Ishikawa (cell line): ENCODE data around the gene REC114.

Source experiments
- CEBPB ChIP-seq: IDR thresholded peaks from 2 replicates; pipeline ENCODE4 v1.6.1; 2012
- CREB1 ChIP-seq: IDR thresholded peaks from 2 replicates; pipeline ENCODE4 v1.6.1; 2012; ENCODE audit warnings: low read depth
- EP300 ChIP-seq: IDR thresholded peaks from 2 replicates; pipeline ENCODE4 v1.6.1; 2012; ENCODE audit warnings: borderline replicate concordance
- NFIC ChIP-seq: IDR thresholded peaks from 2 replicates; pipeline ENCODE4 v1.6.1; 2012
- RAD21 ChIP-seq: IDR thresholded peaks from 2 replicates; pipeline ENCODE4 v1.6.1; 2012; ENCODE audit warnings: low read depth
- TAF1 ChIP-seq: IDR thresholded peaks from 2 replicates; pipeline ENCODE4 v1.6.1; 2012; ENCODE audit warnings: low read depth, mild to moderate bottlenecking
- YY1 ChIP-seq: IDR thresholded peaks from 2 replicates; pipeline ENCODE4 v1.6.1; 2012; ENCODE audit warnings: low read depth
- TF ChIP-seq, protein P1 (sequence below): IDR thresholded peaks from 2 replicates; pipeline ENCODE4 v1.6.1; 2012
- TF ChIP-seq, protein P2 (sequence below): IDR thresholded peaks from 2 replicates; pipeline ENCODE4 v1.6.1; 2012; ENCODE audit warnings: low read depth, mild to moderate bottlenecking

DNA sequence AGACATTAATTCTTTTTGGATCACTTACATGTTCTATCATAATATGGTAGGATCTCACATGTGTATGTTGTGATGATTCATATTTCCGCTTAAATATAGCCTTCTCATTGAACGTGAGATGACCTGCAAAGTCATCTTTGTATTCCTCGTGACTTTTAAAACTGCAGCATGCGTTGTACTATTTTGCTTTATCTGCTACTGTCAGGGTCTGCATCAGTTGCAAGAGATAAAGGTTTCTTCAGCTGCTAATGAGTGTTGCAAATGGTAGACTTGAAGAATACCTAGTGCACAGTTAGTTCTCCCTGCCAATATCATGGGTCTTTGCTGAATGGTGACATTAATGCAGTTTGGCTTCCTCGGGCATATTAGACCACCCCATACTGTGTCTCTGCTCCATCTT, 31.8 kb downstream of the REC114 start:
- no peak for TF ChIP-seq NFIC
- TF ChIP-seq, protein P1, sequence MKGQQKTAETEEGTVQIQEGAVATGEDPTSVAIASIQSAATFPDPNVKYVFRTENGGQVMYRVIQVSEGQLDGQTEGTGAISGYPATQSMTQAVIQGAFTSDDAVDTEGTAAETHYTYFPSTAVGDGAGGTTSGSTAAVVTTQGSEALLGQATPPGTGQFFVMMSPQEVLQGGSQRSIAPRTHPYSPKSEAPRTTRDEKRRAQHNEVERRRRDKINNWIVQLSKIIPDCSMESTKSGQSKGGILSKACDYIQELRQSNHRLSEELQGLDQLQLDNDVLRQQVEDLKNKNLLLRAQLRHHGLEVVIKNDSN: no peak
- no peak for TF ChIP-seq EP300
- TF ChIP-seq CREB1: no peak
- TF ChIP-seq RAD21: no peak
- TF ChIP-seq YY1: no peak
- no peak for TF ChIP-seq CEBPB
- TF ChIP-seq TAF1: no peak
- TF ChIP-seq, protein P2, sequence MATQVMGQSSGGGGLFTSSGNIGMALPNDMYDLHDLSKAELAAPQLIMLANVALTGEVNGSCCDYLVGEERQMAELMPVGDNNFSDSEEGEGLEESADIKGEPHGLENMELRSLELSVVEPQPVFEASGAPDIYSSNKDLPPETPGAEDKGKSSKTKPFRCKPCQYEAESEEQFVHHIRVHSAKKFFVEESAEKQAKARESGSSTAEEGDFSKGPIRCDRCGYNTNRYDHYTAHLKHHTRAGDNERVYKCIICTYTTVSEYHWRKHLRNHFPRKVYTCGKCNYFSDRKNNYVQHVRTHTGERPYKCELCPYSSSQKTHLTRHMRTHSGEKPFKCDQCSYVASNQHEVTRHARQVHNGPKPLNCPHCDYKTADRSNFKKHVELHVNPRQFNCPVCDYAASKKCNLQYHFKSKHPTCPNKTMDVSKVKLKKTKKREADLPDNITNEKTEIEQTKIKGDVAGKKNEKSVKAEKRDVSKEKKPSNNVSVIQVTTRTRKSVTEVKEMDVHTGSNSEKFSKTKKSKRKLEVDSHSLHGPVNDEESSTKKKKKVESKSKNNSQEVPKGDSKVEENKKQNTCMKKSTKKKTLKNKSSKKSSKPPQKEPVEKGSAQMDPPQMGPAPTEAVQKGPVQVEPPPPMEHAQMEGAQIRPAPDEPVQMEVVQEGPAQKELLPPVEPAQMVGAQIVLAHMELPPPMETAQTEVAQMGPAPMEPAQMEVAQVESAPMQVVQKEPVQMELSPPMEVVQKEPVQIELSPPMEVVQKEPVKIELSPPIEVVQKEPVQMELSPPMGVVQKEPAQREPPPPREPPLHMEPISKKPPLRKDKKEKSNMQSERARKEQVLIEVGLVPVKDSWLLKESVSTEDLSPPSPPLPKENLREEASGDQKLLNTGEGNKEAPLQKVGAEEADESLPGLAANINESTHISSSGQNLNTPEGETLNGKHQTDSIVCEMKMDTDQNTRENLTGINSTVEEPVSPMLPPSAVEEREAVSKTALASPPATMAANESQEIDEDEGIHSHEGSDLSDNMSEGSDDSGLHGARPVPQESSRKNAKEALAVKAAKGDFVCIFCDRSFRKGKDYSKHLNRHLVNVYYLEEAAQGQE: no peak
